HepG2 (cell line): ENCODE results near the gene CLCN2. TPM values are rescaled to one million over a fixed set of nuclear protein-coding genes. Genes with fewer than 3 reads are reported as not detected.
A peak's percentile ranks its signal among the peaks of the same experiment; 100 is the strongest.

Source experiments
- ARHGAP35 ChIP-seq: sonication (generic); formaldehyde crosslinking; IDR thresholded peaks from 2 replicates; pipeline ENCODE4 v1.9.0; 2022; ENCODE audit warnings: mild to moderate bottlenecking, inconsistent platforms, moderate library complexity, missing genetic modification reagents, borderline replicate concordance
- CEBPB ChIP-seq: IDR thresholded peaks from 2 replicates; pipeline ENCODE4 v1.6.1; 2011; ENCODE audit warnings: low read depth, low read length, improper control_type of control experiment, borderline replicate concordance
- GTF2F1 ChIP-seq: fragments of 150-350 bp; IDR thresholded peaks from 2 replicates; pipeline ENCODE4 v1.6.1; 2014; ENCODE audit warnings: low read length
- KAT2B ChIP-seq: fragments of 150-350 bp; IDR thresholded peaks from 2 replicates; pipeline ENCODE4 v1.6.1; 2014; ENCODE audit warnings: low read depth, low read length, borderline replicate concordance
- KAT7 ChIP-seq: IDR thresholded peaks from 2 replicates; pipeline ENCODE4 v1.6.1; 2018; ENCODE audit warnings: borderline replicate concordance, missing compliant biosample characterization
- MAFK ChIP-seq, 2 experiments: IDR thresholded peaks in 1 of 2; conservative IDR thresholded peaks in 1 of 2; 2 replicates each; pipeline ENCODE4 v1.6.1; 2011; ENCODE audit warnings: improper control_type of control experiment in 2 of 2, low read length in 2 of 2
- NCOA1 ChIP-seq: sonication (generic); formaldehyde crosslinking; IDR thresholded peaks from 2 replicates; pipeline ENCODE4 v1.9.0; 2021; ENCODE audit warnings: missing genetic modification reagents
- PCBP1 ChIP-seq: fragments of 200-400 bp; formaldehyde crosslinking; IDR thresholded peaks from 2 replicates; pipeline ENCODE4 v1.6.1; 2017; ENCODE audit warnings: mild to moderate bottlenecking, low read depth, low read length, borderline replicate concordance
- PPARG ChIP-seq: conservative IDR thresholded peaks from 2 replicates; pipeline ENCODE4 v1.6.1; 2016; ENCODE audit warnings: missing biosample characterization, missing genetic modification reagents
- PTBP1 ChIP-seq: fragments of 200-400 bp; formaldehyde crosslinking; IDR thresholded peaks from 2 replicates; pipeline ENCODE4 v1.6.1; 2018; ENCODE audit warnings: low read length, low read depth; ENCODE audit not compliant: poor library complexity, severe bottlenecking
- RNF2 ChIP-seq: fragments of 450-650 bp; conservative IDR thresholded peaks from 2 replicates; pipeline ENCODE4 v1.6.1; 2016; ENCODE audit warnings: low read depth
- SAP130 ChIP-seq: IDR thresholded peaks from 2 replicates; pipeline ENCODE4 v1.6.1; 2016; ENCODE audit warnings: low read depth
- SNAI1 ChIP-seq: sonication (generic); formaldehyde crosslinking; IDR thresholded peaks from 2 replicates; pipeline ENCODE4 v1.5.0; 2020; ENCODE audit warnings: mild to moderate bottlenecking, missing genetic modification reagents, borderline replicate concordance
- THAP11 ChIP-seq: IDR thresholded peaks from 2 replicates; pipeline ENCODE4 v1.6.1; 2016; ENCODE audit warnings: missing biosample characterization, missing genetic modification reagents
- ZFY ChIP-seq: sonication (generic); formaldehyde crosslinking; IDR thresholded peaks from 2 replicates; pipeline ENCODE4 v1.4.0; 2020; ENCODE audit warnings: missing genetic modification reagents
- ZNF17 ChIP-seq: sonication (generic); formaldehyde crosslinking; IDR thresholded peaks from 2 replicates; pipeline ENCODE4 v1.5.0; 2020; ENCODE audit warnings: mild to moderate bottlenecking, missing genetic modification reagents
- ZNF607 ChIP-seq: sonication (generic); formaldehyde crosslinking; IDR thresholded peaks from 2 replicates; pipeline ENCODE4 v1.5.1; 2020; ENCODE audit warnings: missing genetic modification reagents, mild to moderate bottlenecking, borderline replicate concordance
- ZNF749 ChIP-seq: sonication (generic); formaldehyde crosslinking; IDR thresholded peaks from 2 replicates; pipeline ENCODE4 v1.8.0; 2022; ENCODE audit warnings: mild to moderate bottlenecking, missing genetic modification reagents, moderate library complexity, borderline replicate concordance
- ZNF775 ChIP-seq: sonication (generic); formaldehyde crosslinking; IDR thresholded peaks from 2 replicates; pipeline ENCODE4 v1.4.0; 2020; ENCODE audit warnings: missing genetic modification reagents, mild to moderate bottlenecking, moderate library complexity, borderline replicate concordance
- polyA plus RNA-seq, 8 experiments: library from polyadenylated mRNA; depleted of rRNA in 3 of 8; stranded (reverse) in 7 of 8; unstranded in 1 of 8; fragments of >200 nt; fragmentation: Illumina TruSeq in 4 of 8; extraction: Trizol in 4 of 8; gene quantifications; 2 replicates each; pipeline versions ENCODE4 v1.2.1 to v1.2.3, GENCODE V29; 2011 to 2016; ENCODE audit warnings: low read depth in 4 of 8, missing spikeins in 1 of 8, mixed read lengths in 1 of 8; ENCODE audit not compliant: insufficient read depth in 1 of 8
- total RNA-seq, 5 experiments: library from RNA; depleted of rRNA; stranded (reverse); fragments of >200 nt; fragmentation: Illumina TruSeq; extraction: Trizol; gene quantifications; 2 replicates each; pipeline ENCODE4 v1.2.3, GENCODE V29; 2016; ENCODE audit warnings: low read depth in 1 of 5
- TF ChIP-seq, protein P1 (sequence below): sonication (generic); formaldehyde crosslinking; IDR thresholded peaks from 2 replicates; pipeline ENCODE4 v1.5.0; 2020; ENCODE audit warnings: mild to moderate bottlenecking, missing genetic modification reagents
- TF ChIP-seq, protein P2 (sequence below): sonication (generic); formaldehyde crosslinking; IDR thresholded peaks from 2 replicates; pipeline ENCODE4 v1.8.0; 2022; ENCODE audit warnings: missing genetic modification reagents, mild to moderate bottlenecking, borderline replicate concordance
- TF ChIP-seq, protein P3 (sequence below): IDR thresholded peaks from 2 replicates; pipeline ENCODE4 v1.6.1; 2016; ENCODE audit warnings: control low read depth
- TF ChIP-seq, protein P4 (sequence below): sonication (generic); formaldehyde crosslinking; conservative IDR thresholded peaks from 2 replicates; pipeline ENCODE4 v1.5.0; 2020; ENCODE audit warnings: missing genetic modification reagents
- TF ChIP-seq, protein P5 (sequence below): sonication (generic); formaldehyde crosslinking; IDR thresholded peaks from 2 replicates; pipeline ENCODE4 v1.8.0; 2022; ENCODE audit warnings: missing genetic modification reagents, low read depth, mild to moderate bottlenecking, borderline replicate concordance

Gene CLCN2
- total and polyA plus RNA-seq, 2 of the 13 experiments (the other 11 are each of a cell fraction or from before 2014, with no cell fraction given): 11.4 to 13.5 TPM

DNA sequence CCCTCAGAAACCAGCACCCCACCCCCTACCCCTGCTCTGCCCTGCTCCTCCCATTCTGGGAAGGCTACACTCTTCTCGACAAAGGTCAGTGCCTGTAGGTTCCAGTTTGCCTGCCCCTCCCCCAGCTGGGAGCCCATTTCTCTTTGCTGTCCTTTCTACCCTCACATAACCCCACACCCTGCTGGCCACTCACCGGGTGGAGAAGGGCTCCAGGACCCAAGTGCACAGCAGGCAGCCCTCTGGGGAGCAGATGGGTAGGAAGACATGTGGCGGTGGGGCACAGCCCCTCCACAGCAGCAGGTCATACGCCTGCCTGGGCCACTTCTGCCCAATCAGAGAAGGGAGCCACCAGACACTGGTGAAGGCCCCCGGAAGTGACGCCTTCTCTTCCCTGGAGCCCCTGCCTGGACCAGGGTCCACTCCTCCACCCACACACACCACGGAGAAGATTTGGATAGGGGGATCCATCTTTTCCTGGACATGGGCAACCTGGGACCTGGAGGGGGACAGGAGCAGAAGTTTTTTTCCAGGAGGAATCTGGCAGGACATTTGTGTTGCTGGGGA lies 16.6 kb upstream of the CLCN2 start, which contains the start of gene THPO (continued):
- TF ChIP-seq, protein P1, sequence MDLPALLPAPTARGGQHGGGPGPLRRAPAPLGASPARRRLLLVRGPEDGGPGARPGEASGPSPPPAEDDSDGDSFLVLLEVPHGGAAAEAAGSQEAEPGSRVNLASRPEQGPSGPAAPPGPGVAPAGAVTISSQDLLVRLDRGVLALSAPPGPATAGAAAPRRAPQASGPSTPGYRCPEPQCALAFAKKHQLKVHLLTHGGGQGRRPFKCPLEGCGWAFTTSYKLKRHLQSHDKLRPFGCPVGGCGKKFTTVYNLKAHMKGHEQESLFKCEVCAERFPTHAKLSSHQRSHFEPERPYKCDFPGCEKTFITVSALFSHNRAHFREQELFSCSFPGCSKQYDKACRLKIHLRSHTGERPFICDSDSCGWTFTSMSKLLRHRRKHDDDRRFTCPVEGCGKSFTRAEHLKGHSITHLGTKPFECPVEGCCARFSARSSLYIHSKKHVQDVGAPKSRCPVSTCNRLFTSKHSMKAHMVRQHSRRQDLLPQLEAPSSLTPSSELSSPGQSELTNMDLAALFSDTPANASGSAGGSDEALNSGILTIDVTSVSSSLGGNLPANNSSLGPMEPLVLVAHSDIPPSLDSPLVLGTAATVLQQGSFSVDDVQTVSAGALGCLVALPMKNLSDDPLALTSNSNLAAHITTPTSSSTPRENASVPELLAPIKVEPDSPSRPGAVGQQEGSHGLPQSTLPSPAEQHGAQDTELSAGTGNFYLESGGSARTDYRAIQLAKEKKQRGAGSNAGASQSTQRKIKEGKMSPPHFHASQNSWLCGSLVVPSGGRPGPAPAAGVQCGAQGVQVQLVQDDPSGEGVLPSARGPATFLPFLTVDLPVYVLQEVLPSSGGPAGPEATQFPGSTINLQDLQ (CRISPR knock-in tag): peak; percentile 69; the same call in 1 of the 2 replicates
- TF ChIP-seq KAT2B (no peak), ZNF749 (CRISPR knock-in tag) (no peak), SNAI1 (CRISPR knock-in tag) (no peak), ZFY (CRISPR knock-in tag) (no peak; the same call in 1 of the 2 replicates), KAT7 (CRISPR knock-in tag) (no peak), RNF2 (0 out of 2 replicates have a peak, but pooled peaks have one; percentile 22), ZNF775 (CRISPR knock-in tag) (no peak), SAP130 (peak; percentile 88), MAFK (conservative IDR thresholded peaks at IDR 0.05 in 1 of 2, IDR thresholded peaks at IDR 0.05 in 1 of 2; ENCODE audit: low read length in 2 of 2) (no peak), THAP11 (CRISPR knock-in tag) (peak; percentile 84), PPARG (CRISPR knock-in tag) (no peak), PCBP1 (no peak), CEBPB (no peak), ARHGAP35 (CRISPR knock-in tag) (no peak; the same call in 1 of the 2 replicates), ZNF607 (CRISPR knock-in tag) (0 out of 2 replicates have a peak, but pooled peaks have one; percentile 62), PTBP1 (no peak), ZNF17 (no peak), GTF2F1 (no peak), NCOA1 (CRISPR knock-in tag) (0 out of 2 replicates have a peak, but pooled peaks have one; percentile 15)
- TF ChIP-seq, protein P2, sequence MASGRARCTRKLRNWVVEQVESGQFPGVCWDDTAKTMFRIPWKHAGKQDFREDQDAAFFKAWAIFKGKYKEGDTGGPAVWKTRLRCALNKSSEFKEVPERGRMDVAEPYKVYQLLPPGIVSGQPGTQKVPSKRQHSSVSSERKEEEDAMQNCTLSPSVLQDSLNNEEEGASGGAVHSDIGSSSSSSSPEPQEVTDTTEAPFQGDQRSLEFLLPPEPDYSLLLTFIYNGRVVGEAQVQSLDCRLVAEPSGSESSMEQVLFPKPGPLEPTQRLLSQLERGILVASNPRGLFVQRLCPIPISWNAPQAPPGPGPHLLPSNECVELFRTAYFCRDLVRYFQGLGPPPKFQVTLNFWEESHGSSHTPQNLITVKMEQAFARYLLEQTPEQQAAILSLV (CRISPR knock-in tag): no peak
- TF ChIP-seq, protein P3, sequence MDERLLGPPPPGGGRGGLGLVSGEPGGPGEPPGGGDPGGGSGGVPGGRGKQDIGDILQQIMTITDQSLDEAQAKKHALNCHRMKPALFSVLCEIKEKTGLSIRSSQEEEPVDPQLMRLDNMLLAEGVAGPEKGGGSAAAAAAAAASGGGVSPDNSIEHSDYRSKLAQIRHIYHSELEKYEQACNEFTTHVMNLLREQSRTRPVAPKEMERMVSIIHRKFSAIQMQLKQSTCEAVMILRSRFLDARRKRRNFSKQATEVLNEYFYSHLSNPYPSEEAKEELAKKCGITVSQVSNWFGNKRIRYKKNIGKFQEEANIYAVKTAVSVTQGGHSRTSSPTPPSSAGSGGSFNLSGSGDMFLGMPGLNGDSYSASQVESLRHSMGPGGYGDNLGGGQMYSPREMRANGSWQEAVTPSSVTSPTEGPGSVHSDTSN (CRISPR knock-in tag): no peak
- TF ChIP-seq, protein P4, sequence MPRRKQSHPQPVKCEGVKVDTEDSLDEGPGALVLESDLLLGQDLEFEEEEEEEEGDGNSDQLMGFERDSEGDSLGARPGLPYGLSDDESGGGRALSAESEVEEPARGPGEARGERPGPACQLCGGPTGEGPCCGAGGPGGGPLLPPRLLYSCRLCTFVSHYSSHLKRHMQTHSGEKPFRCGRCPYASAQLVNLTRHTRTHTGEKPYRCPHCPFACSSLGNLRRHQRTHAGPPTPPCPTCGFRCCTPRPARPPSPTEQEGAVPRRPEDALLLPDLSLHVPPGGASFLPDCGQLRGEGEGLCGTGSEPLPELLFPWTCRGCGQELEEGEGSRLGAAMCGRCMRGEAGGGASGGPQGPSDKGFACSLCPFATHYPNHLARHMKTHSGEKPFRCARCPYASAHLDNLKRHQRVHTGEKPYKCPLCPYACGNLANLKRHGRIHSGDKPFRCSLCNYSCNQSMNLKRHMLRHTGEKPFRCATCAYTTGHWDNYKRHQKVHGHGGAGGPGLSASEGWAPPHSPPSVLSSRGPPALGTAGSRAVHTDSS (CRISPR knock-in tag): no peak
- TF ChIP-seq, protein P5, sequence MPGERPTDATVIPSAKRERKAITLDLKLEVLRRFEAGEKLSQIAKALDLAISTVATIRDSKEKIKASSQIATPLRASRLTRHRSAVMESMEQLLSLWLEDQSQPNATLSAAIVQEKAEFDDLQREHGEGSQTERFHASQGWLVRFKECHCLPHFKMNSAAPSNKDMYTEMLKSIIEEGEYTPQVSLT: no peak
